GM19438 (cell line): Measurements from ENCODE around the gene HOXB2.

ENCODE experiments used
- ATAC-seq: cut with Tn5 transposase; IDR thresholded peaks from one replicate; pipeline ENCODE4 v1.9.1; 2021; ENCODE audit warnings: low read depth; ENCODE audit not compliant: unreplicated experiment

Gene HOXB2

DNA sequence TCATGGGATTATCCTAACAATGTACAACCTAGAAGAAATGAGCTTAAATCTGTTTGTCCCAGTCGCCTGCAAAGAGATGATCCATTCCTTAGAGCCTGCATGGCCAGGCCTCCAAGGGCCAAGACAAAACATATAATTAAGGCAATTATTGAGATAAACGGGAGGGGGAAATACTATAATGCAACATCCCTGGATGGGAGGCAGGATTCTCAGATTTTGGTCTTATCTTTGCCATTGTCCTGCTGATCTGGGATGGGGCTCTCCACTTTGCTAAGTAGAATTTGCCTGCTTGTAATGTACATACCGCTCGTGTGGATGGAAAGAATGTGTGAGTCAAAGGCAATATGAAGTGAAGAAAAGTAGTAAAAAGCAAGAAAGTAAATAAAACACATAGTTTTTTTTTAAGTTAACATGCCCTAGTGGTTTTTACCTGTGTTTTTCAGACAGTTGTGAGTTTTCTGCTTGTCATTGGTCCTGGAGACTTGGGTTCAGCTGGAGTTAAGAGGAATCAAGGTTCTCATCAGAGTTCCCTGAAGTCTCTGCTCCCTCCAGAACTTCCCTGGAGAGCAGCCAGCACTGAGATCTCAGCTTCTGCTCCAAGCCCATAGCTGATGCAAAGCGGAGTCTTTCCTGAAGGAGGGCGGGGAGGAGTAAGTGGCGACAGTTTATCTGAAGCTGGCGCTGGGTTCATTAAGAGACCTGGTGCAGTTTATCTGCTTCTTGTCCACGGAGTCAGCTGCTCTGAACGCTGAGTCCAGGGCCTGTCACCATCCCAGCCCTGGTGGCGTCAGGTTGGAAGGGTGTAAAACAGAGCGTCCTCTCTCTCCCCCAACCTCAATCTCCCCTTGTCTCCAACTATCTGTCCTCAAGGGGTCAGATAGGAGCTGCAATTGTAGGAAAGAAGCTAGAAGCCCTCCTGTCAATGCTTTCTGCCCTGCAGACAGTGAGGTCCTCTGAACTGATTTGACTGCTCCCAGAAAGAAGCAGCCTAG, 44.2 kb downstream of the HOXB2 start:
- ATAC-seq: no peak

DNA sequence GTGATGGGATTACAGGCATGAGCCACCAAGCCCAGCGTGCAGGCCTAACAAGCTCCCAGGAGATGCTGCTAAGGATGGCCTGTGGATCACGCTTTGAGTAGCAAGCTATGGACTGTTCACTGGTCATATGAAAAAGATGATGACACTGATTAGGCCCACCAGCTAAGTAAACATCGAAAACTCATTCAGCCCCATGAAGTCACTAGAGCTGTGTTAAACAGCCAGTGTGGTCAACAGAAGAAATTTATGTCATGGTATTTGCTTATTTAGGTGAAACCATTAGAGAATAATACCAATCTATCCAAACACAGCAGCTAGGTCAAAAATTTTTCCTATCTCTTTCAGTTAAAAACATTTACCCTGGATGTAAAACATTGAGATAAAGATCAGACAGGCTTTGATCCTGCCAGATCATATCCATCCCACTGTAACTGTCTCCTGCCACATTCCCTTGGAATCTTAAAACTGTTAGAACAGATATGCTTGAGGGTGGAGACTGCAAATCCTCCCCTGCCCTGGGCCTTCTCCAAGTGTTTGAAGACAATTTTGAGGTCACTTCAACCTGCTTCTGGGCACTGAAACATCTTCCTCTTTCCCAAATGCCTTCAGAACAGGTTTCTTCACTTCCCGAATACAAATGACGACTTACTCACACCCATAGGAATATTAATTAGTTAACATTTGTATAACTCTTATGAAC, 45.0 kb downstream of the HOXB2 start:
- ATAC-seq: no peak

DNA sequence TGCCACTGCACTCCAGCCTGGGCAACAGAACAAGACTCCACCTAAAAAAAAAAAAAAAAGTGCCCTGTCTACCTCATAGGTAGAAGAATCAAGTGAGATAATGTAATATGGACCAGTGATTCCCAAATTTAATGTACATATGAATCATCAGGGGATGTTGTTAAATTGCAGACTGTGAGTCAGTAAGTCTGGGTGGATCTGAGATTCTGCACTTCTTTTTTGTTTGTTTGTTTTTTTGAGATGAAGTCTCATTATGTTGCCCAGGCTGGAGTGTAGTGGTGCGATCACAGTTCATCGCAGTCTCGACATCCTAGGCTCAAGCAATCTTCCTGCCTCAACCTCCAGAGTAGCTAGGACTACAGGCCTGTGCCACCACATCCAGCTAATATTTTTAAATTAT, 45.7 kb downstream of the HOXB2 start:
- no peak for ATAC-seq

DNA sequence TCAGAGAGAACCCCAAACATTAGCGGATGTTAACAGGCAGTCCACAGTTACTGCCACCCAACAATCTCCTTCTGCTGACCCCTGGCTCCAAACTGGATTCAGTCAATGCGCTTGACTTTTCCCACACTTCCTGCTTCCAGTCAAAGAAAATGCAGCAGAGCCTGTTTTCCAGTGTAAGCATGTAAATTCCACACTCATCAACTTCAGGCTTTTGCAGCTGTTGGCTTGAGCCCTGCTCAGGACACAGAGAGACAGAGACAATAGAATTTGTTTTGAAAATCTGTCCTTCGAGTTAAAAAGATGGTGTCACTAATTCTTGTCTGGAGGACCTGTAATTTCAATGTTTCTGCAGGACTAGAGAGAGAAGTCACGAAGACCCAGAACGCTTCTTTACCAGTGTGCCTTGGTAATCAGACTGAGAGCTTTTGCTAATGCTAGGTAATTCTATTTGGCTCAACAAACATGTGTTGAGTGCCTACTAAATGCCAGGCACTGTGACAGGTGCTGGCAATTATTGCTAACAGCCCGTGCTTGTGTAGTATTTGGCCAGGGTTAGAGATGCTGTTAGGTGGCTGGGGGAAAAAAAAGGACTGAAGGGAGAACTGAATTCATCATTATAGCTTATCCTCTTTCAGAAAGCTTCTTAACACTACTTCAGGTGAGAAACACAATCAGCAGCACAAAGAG, 46.6 kb downstream of the HOXB2 start:
- ATAC-seq: no peak

DNA sequence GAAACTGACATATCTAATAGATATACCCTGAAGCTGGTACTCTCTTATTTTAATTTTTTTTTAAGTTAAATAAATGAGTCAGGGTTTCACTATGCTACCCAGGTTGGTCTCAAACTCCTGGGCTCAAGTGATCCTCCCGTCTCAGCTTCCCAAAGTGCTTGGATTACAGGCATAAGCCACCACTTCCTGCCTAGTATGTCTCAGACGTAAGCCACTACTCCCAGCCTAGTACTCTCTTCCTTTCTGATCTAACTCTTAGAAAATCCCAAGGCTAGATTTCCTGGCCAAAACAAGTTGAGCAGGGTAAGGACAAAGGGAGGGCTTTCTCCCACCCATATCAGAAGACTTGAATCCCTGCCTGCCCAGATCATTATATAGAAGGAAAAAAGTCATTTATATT, 47.8 kb downstream of the HOXB2 start:
- no peak for ATAC-seq

DNA sequence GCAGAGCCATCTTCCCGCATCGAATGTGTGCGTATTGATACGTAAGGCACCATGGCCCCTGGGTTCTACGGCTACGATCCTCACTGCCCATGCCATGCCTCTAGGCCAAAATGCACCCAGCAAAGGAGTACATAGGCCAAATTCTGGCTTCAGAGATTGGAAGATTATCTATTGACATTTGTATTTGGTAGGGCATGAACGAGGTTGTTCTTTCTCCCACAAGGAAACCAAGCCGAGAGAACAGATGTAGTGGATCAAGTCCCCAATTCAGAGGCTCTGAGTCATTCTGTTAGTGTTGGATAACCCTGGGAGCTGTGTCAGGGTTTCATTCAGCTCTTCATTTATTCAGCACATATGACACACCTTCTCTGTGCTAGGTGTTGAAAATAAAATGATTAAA, 50.6 kb downstream of the HOXB2 start:
- no peak for ATAC-seq
